PC-9 (cell line): ENCODE data around the gene DMRTA1. TPM values are rescaled to one million over a fixed set of nuclear protein-coding genes. Genes with fewer than 3 reads are reported as not detected.

Source experiments
- BruUV-seq: library from RNA; stranded (reverse); fragments of 400-500 nt; replicated peaks from 2 replicates; lab custom pipeline; 2021; lab: Mats Ljungman, UMichigan
- CTCF ChIA-PET: fragments of 300-600 bp; sonication (Branson Sonifier 250); formaldehyde crosslinking; loops from one replicate; lab custom pipeline; 2022; ENCODE audit warnings: antibody characterized with exemption; lab: Charles Lee
- POLR2A ChIA-PET: fragments of 300-600 bp; sonication (Branson Sonifier 250); formaldehyde crosslinking; loops from one replicate; lab custom pipeline; 2022; ENCODE audit warnings: antibody characterized with exemption; ENCODE audit not compliant: unreplicated experiment; lab: Charles Lee
- DNase-seq, 2 experiments: peaks; one replicate each; pipeline versions ENCODE4 v3.0.0 to v3.0.0-alpha.2; 2015 to 2022; ENCODE audit warnings: mixed read lengths in 1 of 2
- H2AFZ ChIP-seq: fragments of 200-600 bp; sonication (generic); 2 replicates; pipeline ENCODE4 v1.8.1; 2017; ENCODE audit warnings: antibody characterized with exemption
- H3F3A ChIP-seq: fragments of 200-600 bp; sonication (generic); 2 replicates; pipeline ENCODE4 v1.8.1; 2017; ENCODE audit warnings: antibody characterized with exemption, mild to moderate bottlenecking, low read depth; ENCODE audit not compliant: insufficient read depth
- H3K27ac ChIP-seq: fragments of 200-600 bp; sonication (generic); 2 replicates; pipeline ENCODE4 v1.6.1; 2016; ENCODE audit warnings: mixed run types
- H3K27me3 ChIP-seq: fragments of 200-600 bp; sonication (generic); 2 replicates; pipeline ENCODE4 v1.6.1; 2016; ENCODE audit warnings: low read depth, mixed run types; ENCODE audit not compliant: insufficient read depth
- H3K36me3 ChIP-seq: fragments of 200-600 bp; sonication (generic); 2 replicates; pipeline ENCODE4 v1.6.1; 2016; ENCODE audit warnings: low read depth, mixed run types
- H3K4me1 ChIP-seq: fragments of 200-600 bp; sonication (generic); replicated peaks from 2 replicates; pipeline ENCODE4 v1.6.1; 2016; ENCODE audit warnings: mixed run types; ENCODE audit not compliant: insufficient read depth
- H3K4me2 ChIP-seq: fragments of 200-600 bp; sonication (generic); 2 replicates; pipeline ENCODE4 v1.6.1; 2017; ENCODE audit warnings: mixed run types
- H3K4me3 ChIP-seq: fragments of 200-600 bp; sonication (generic); 2 replicates; pipeline ENCODE4 v1.6.1; 2016; ENCODE audit warnings: mixed run types
- H3K79me2 ChIP-seq: fragments of 200-600 bp; sonication (generic); 2 replicates; pipeline ENCODE4 v1.6.1; 2017; ENCODE audit warnings: low read depth, mixed run types
- H3K9me2 ChIP-seq: fragments of 200-600 bp; sonication (generic); 2 replicates; pipeline ENCODE4 v1.8.1; 2017; ENCODE audit warnings: mild to moderate bottlenecking; ENCODE audit not compliant: insufficient read depth
- H3K9me3 ChIP-seq: fragments of 200-600 bp; sonication (generic); 2 replicates; pipeline ENCODE4 v1.8.1; 2016; ENCODE audit warnings: low read depth; ENCODE audit not compliant: insufficient read depth
- H4K20me1 ChIP-seq: fragments of 200-600 bp; sonication (generic); 2 replicates; pipeline ENCODE4 v1.8.1; 2017; ENCODE audit not compliant: insufficient read depth
- EZH2 ChIP-seq: fragments of 200-600 bp; sonication (generic); IDR thresholded peaks from 2 replicates; pipeline ENCODE4 v1.8.0; 2017; ENCODE audit warnings: antibody characterized with exemption, low read depth
- intact Hi-C: fragments of 100-400 bp; cut with micrococcal nuclease; formaldehyde crosslinking; loops from one replicate; pipeline ENCODE4 v1.10.0; 2022; ENCODE audit not compliant: unreplicated experiment
- total RNA-seq: library from RNA; stranded (reverse); gene quantifications from 2 replicates; pipeline ENCODE4 v1.2.3, GENCODE V29; 2021
- TF ChIP-seq, protein P1 (sequence below): fragments of 200-600 bp; sonication (generic); conservative IDR thresholded peaks from 2 replicates; pipeline ENCODE4 v1.6.1; 2017; ENCODE audit warnings: mixed run types, antibody characterized with exemption, mild to moderate bottlenecking, moderate library complexity

Gene DMRTA1
- total RNA-seq, 1 experiment from 2014 or later, result 1.1 TPM

DNA sequence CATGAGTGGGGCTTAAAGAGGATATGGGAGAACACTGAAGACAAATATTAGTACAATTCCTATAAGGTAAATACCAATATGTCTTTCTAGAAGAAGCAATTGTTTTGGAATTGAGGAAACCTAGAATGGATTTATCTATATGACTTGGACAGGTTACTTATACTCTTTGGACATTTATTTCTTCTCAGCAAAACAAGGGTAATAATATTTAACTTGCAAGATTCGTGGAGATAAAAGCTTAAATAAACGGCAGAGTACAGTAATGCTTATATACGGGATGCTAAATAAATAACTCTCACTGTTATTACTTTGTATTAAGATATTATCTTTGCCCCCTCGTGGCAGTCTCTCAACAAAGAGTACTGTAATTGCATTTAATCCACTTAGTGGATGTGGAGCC is 8.6 kb downstream of the DMRTA1 start:
- no peaks in the 10 kb centered on the region for H3K4me1 ChIP-seq
- TF ChIP-seq, protein P1, sequence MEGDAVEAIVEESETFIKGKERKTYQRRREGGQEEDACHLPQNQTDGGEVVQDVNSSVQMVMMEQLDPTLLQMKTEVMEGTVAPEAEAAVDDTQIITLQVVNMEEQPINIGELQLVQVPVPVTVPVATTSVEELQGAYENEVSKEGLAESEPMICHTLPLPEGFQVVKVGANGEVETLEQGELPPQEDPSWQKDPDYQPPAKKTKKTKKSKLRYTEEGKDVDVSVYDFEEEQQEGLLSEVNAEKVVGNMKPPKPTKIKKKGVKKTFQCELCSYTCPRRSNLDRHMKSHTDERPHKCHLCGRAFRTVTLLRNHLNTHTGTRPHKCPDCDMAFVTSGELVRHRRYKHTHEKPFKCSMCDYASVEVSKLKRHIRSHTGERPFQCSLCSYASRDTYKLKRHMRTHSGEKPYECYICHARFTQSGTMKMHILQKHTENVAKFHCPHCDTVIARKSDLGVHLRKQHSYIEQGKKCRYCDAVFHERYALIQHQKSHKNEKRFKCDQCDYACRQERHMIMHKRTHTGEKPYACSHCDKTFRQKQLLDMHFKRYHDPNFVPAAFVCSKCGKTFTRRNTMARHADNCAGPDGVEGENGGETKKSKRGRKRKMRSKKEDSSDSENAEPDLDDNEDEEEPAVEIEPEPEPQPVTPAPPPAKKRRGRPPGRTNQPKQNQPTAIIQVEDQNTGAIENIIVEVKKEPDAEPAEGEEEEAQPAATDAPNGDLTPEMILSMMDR, result no peak
- TF ChIP-seq EZH2, result no peak
- no peak overlapping the region for H2AFZ ChIP-seq
- intact Hi-C loops, result loop anchor here (10.0 kb wide), 2 partner anchors 470 to 1220 kb away; no protein-coding TSS in a partner anchor
- H3K4me2 ChIP-seq, result no peak overlapping the region
- BruUV-seq, result no TSS peak
- H3K79me2 ChIP-seq, result no peaks in the 10 kb centered on the region
- H3K9me2 ChIP-seq, result no peaks in the 10 kb centered on the region
- H3F3A ChIP-seq, result no peaks in the 10 kb centered on the region
- H3K36me3 ChIP-seq, result no peaks in the 10 kb centered on the region
- H3K27me3 ChIP-seq, result no peaks in the 10 kb centered on the region
- H3K27ac ChIP-seq, result no peak overlapping the region
- H4K20me1 ChIP-seq, result no peaks in the 10 kb centered on the region
- POLR2A ChIA-PET, result no interaction called here
- H3K4me3 ChIP-seq, result no peak overlapping the region
- CTCF ChIA-PET, result no interaction called here
- DNase-seq, result no peak
- no peaks in the 10 kb centered on the region for H3K9me3 ChIP-seq

DNA sequence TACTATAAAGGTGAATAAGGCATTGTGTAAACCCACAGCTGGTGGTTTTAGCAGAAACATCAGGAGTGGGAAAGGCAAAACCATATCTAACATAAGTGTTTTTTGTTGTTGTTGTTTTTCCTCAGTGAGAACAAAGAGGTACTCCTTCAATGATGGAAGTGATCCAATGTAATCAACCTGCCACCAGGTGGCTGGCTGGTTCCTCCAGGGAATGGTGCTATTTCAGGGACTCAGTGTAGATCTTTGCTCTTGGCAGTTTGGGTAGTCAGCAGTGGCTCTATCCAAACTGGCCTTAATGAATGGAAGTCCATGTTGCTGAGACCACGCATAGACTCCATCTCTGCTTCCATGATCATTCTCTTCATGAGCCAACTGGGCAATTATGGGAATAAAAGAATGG is 10.8 kb downstream of the DMRTA1 start:
- POLR2A ChIA-PET, result no interaction called here
- CTCF ChIA-PET, result no interaction called here

DNA sequence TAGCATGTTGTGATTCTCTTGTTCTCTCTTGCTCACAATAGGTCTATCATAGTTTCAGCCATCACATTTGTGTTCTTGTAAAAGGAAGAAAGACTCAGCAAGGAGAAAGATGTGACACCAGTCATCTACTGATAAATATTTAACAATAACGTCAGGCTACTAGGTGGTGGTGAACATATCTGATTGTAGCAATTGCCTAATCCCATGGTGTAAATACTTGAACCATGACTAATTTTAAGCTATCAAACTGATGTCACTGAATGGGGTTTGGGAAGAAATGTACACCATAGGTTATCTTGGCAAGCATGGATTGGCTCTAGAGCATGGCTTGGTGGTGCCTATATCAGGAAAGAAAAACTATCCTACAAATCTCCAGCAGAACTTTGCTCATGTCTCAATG is 16.6 kb downstream of the DMRTA1 start:
- BruUV-seq, result no TSS peak
- no peaks in the 10 kb centered on the region for H3K79me2 ChIP-seq
- H2AFZ ChIP-seq, result no peak overlapping the region
- no peaks in the 10 kb centered on the region for H3K9me2 ChIP-seq
- no peak overlapping the region for H3K27ac ChIP-seq
- DNase-seq, result no peak
- H3K4me2 ChIP-seq, result no peak overlapping the region
- no peak overlapping the region for H3K4me3 ChIP-seq
- H3K36me3 ChIP-seq, result no peaks in the 10 kb centered on the region
- no peaks in the 10 kb centered on the region for H3K27me3 ChIP-seq
- ChIA-PET CTCF (no interaction called here), POLR2A (no interaction called here)
- no peaks in the 10 kb centered on the region for H3K9me3 ChIP-seq
- H4K20me1 ChIP-seq, result no peaks in the 10 kb centered on the region
- no peaks in the 10 kb centered on the region for H3K4me1 ChIP-seq
- intact Hi-C loops, result no loop called here
- no peak for TF ChIP-seq EZH2
- TF ChIP-seq, protein P1, result no peak
- no peaks in the 10 kb centered on the region for H3F3A ChIP-seq

More for the DNA sequence above, 10.8 kb downstream of the DMRTA1 start:
- Histone ChIP-seq H3K27me3 (no peaks in the 10 kb centered on the region), H3F3A (no peaks in the 10 kb centered on the region), H3K9me3 (no peaks in the 10 kb centered on the region), H3K4me2 (no peak overlapping the region), H3K27ac (no peak overlapping the region), H4K20me1 (no peaks in the 10 kb centered on the region), H3K4me1 (no peaks in the 10 kb centered on the region), H3K36me3 (no peaks in the 10 kb centered on the region), H2AFZ (no peak overlapping the region), H3K9me2 (no peaks in the 10 kb centered on the region), H3K4me3 (no peak overlapping the region), H3K79me2 (no peaks in the 10 kb centered on the region)
- no peak for TF ChIP-seq EZH2
- TF ChIP-seq, protein P1, result no peak
- BruUV-seq, result no TSS peak
- DNase-seq, result no peak
- intact Hi-C loops, result loop anchor here (10.0 kb wide), 2 partner anchors 473 to 1223 kb away; no protein-coding TSS in a partner anchor
